MM.1S (cell line): Measurements from ENCODE around the gene GALNTL6.

Experiments used
- DNase-seq: peaks from one replicate; pipeline ENCODE4 v3.0.0-alpha.2; 2015
- H2AFZ ChIP-seq: fragments of 300-600 bp; sonication (generic); 2 replicates; pipeline ENCODE4 v1.6.0; 2016; ENCODE audit warnings: antibody characterized with exemption, low read length
- H3F3A ChIP-seq: fragments of 300-600 bp; sonication (generic); 2 replicates; pipeline ENCODE4 v1.6.1; 2016; ENCODE audit warnings: mild to moderate bottlenecking, antibody characterized with exemption, low read length, moderate library complexity, mixed read lengths; ENCODE audit not compliant: insufficient read depth
- H3K27ac ChIP-seq: fragments of 300-600 bp; sonication (generic); 2 replicates; pipeline ENCODE4 v1.5.1; 2016; ENCODE audit warnings: mild to moderate bottlenecking, low read length
- H3K27me3 ChIP-seq: fragments of 300-600 bp; sonication (generic); replicated peaks from 2 replicates; pipeline ENCODE4 v1.6.0; 2016; ENCODE audit warnings: low read length; ENCODE audit not compliant: insufficient read depth
- H3K36me3 ChIP-seq: fragments of 300-600 bp; sonication (generic); replicated peaks from 2 replicates; pipeline ENCODE4 v1.6.1; 2016; ENCODE audit warnings: mild to moderate bottlenecking, low read length, mixed read lengths; ENCODE audit not compliant: insufficient read depth
- H3K4me1 ChIP-seq: fragments of 300-600 bp; sonication (generic); 2 replicates; pipeline ENCODE4 v1.6.1; 2016; ENCODE audit warnings: low read length, mixed read lengths
- H3K4me2 ChIP-seq: fragments of 300-600 bp; sonication (generic); 2 replicates; pipeline ENCODE4 v1.6.0; 2016; ENCODE audit warnings: low read depth, low read length
- H3K4me3 ChIP-seq: fragments of 300-600 bp; sonication (generic); 2 replicates; pipeline ENCODE4 v1.5.1; 2016; ENCODE audit warnings: low read length, mixed read lengths
- H3K79me2 ChIP-seq: fragments of 300-600 bp; sonication (generic); 2 replicates; pipeline ENCODE4 v1.6.1; 2016; ENCODE audit warnings: mixed run types, low read length, mixed read lengths
- H3K9ac ChIP-seq: fragments of 300-600 bp; sonication (generic); 2 replicates; pipeline ENCODE4 v1.6.1; 2016; ENCODE audit warnings: low read length, mixed read lengths
- H3K9me2 ChIP-seq: fragments of 300-600 bp; sonication (generic); replicated peaks from 2 replicates; pipeline ENCODE4 v1.6.1; 2016; ENCODE audit warnings: mild to moderate bottlenecking, low read length, mixed read lengths; ENCODE audit not compliant: insufficient read depth
- H3K9me3 ChIP-seq: fragments of 300-600 bp; sonication (generic); replicated peaks from 2 replicates; pipeline ENCODE4 v1.6.1; 2016; ENCODE audit warnings: mild to moderate bottlenecking, low read length, mixed read lengths; ENCODE audit not compliant: insufficient read depth
- H4K20me1 ChIP-seq: fragments of 300-600 bp; sonication (generic); 2 replicates; pipeline ENCODE4 v1.6.1; 2016; ENCODE audit warnings: mild to moderate bottlenecking, low read length, moderate library complexity, mixed read lengths; ENCODE audit not compliant: insufficient read depth
- EZH2 ChIP-seq: fragments of 300-600 bp; sonication (generic); optimal IDR thresholded peaks from 2 replicates; pipeline ENCODE3; 2017; ENCODE audit warnings: low read depth, mild to moderate bottlenecking, antibody characterized with exemption, low read length, mixed read lengths
- EZH2phosphoT487 ChIP-seq: fragments of 300-600 bp; sonication (generic); IDR thresholded peaks from 2 replicates; pipeline ENCODE4 v1.6.1; 2018; ENCODE audit warnings: antibody characterized with exemption, low read length
- TF ChIP-seq, protein P1 (sequence below): fragments of 300-600 bp; sonication (generic); IDR thresholded peaks from 2 replicates; pipeline ENCODE4 v1.5.1; 2016; ENCODE audit warnings: antibody characterized with exemption, low read length, mixed read lengths

GALNTL6 gene

DNA sequence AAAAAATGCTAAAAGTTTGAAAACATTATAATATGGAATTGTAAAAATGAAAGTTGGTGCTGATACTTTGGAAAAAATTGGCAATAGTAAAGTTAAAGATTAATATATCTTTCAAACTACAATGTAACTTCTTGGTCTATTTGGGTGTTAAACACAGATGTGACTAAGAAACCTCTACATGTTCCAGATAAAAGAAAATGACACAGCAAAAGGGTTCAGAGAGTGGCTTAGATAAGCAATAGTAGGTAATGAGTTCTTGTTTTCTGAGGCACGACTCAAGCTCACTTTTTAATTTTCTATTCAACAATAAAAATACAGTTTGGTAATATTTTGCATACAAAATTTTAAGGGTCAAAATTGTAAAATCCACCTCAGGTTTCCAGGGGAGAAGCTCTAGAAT is 292.7 kb downstream of the GALNTL6 start:
- no peaks in the 10 kb centered on the region for H3K79me2 ChIP-seq
- H2AFZ ChIP-seq: no peak overlapping the region
- H4K20me1 ChIP-seq: no peaks in the 10 kb centered on the region
- H3K36me3 ChIP-seq: no peaks in the 10 kb centered on the region
- DNase-seq: no peak
- no peaks in the 10 kb centered on the region for H3K9me3 ChIP-seq
- no peaks in the 10 kb centered on the region for H3K4me1 ChIP-seq
- TF ChIP-seq EZH2 (no peak), EZH2phosphoT487 (no peak)
- TF ChIP-seq, protein P1, sequence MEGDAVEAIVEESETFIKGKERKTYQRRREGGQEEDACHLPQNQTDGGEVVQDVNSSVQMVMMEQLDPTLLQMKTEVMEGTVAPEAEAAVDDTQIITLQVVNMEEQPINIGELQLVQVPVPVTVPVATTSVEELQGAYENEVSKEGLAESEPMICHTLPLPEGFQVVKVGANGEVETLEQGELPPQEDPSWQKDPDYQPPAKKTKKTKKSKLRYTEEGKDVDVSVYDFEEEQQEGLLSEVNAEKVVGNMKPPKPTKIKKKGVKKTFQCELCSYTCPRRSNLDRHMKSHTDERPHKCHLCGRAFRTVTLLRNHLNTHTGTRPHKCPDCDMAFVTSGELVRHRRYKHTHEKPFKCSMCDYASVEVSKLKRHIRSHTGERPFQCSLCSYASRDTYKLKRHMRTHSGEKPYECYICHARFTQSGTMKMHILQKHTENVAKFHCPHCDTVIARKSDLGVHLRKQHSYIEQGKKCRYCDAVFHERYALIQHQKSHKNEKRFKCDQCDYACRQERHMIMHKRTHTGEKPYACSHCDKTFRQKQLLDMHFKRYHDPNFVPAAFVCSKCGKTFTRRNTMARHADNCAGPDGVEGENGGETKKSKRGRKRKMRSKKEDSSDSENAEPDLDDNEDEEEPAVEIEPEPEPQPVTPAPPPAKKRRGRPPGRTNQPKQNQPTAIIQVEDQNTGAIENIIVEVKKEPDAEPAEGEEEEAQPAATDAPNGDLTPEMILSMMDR: no peak
- H3K9me2 ChIP-seq: no peaks in the 10 kb centered on the region
- H3K4me2 ChIP-seq: no peak overlapping the region
- no peaks in the 10 kb centered on the region for H3F3A ChIP-seq
- H3K27ac ChIP-seq: no peak overlapping the region
- no peak overlapping the region for H3K9ac ChIP-seq
- H3K4me3 ChIP-seq: no peak overlapping the region
- H3K27me3 ChIP-seq: no peaks in the 10 kb centered on the region

DNA sequence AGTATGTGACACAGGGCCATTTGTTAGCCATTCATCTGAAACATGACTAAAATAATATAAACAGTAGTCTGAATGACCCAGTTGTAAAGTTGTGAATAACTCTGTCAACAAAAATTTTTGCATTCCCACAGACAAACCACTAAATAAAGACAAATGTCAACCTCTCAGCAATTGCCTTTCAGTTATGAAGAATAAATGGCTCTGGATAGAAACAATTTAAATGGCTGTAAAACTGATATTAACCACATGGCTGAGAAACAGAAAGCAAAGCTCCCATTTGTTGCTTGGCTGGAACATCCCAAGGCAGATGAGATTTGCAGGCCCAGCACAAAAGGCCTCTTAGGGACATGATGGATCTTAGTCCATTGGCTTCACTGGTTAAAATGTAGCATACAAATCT is 296.3 kb downstream of the GALNTL6 start:
- Histone ChIP-seq H3K4me1 (no peaks in the 10 kb centered on the region), H3K36me3 (no peaks in the 10 kb centered on the region), H3K27ac (no peak overlapping the region), H3K27me3 (no peaks in the 10 kb centered on the region), H2AFZ (no peak overlapping the region), H3K9me3 (no peaks in the 10 kb centered on the region), H3K79me2 (no peaks in the 10 kb centered on the region), H4K20me1 (no peaks in the 10 kb centered on the region), H3F3A (no peaks in the 10 kb centered on the region), H3K4me2 (no peak overlapping the region), H3K9me2 (no peaks in the 10 kb centered on the region), H3K4me3 (no peak overlapping the region), H3K9ac (no peak overlapping the region)
- DNase-seq: no peak
- TF ChIP-seq EZH2phosphoT487 (no peak), EZH2 (no peak)
- TF ChIP-seq, protein P1: no peak

DNA sequence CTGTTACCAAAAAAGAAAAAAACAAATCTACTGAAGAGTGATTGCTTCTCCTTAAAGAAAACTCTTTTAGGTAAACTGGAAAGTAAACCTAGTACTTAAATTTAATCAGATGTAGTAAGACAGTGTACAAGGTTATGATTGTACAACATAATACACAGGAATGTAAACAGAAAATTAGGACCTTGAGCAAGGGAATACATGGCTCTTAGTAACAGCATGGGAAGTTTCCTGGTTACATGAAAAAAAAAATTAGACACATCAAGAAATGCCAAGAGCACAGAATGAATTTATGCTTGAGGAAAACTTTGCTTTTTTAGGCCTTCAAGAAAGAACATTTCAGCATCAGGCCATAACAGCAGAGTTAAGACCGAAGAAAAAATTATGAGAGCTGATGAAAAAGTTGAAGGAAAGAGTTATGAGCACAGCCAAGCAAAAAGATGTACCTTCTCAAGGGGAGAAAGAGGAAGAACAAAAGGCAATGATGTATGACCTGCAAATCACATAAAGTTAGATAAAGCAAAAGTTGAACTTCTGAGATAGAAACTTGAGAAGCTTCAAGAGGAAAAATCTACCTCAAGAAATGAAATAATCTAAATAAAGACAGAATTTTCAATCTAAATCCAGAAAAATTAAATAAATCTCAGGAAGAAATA is 311.6 kb downstream of the GALNTL6 start:
- H3K4me3 ChIP-seq: no peak overlapping the region
- H3K9me3 ChIP-seq: no peaks in the 10 kb centered on the region
- H3K79me2 ChIP-seq: no peaks in the 10 kb centered on the region
- no peak overlapping the region for H3K4me2 ChIP-seq
- H2AFZ ChIP-seq: no peak overlapping the region
- H3K4me1 ChIP-seq: no peaks in the 10 kb centered on the region
- no peaks in the 10 kb centered on the region for H3K27me3 ChIP-seq
- no peaks in the 10 kb centered on the region for H3F3A ChIP-seq
- TF ChIP-seq EZH2phosphoT487 (no peak), EZH2 (no peak)
- TF ChIP-seq, protein P1: no peak
- no peak overlapping the region for H3K27ac ChIP-seq
- H3K9ac ChIP-seq: no peak overlapping the region
- no peak for DNase-seq
- H3K36me3 ChIP-seq: no peaks in the 10 kb centered on the region
- no peaks in the 10 kb centered on the region for H3K9me2 ChIP-seq
- H4K20me1 ChIP-seq: no peaks in the 10 kb centered on the region
